H9 (cell line): ENCODE measurements around the gene UBE2L5. TPM values are rescaled to one million over a fixed set of nuclear protein-coding genes. Genes with fewer than 3 reads are reported as not detected.

ENCODE experiments used
- DNase-seq: peaks from one replicate; pipeline ENCODE4 v3.0.0-alpha.2; 2017
- H2AFZ ChIP-seq: one replicate; pipeline ENCODE4 v1.6.1; 2013; ENCODE audit warnings: mild to moderate bottlenecking, low read length, control low read depth, moderate library complexity
- H2AK5ac ChIP-seq: 2 replicates; pipeline ENCODE4 v1.6.1; 2013; ENCODE audit warnings: low read length, control low read depth, mixed read lengths; ENCODE audit not compliant: insufficient read length
- H2BK120ac ChIP-seq: one replicate; pipeline ENCODE4 v1.6.1; 2013; ENCODE audit warnings: low read depth, mild to moderate bottlenecking, low read length, control low read depth, inconsistent platforms; ENCODE audit not compliant: poor library complexity, severe bottlenecking
- H2BK12ac ChIP-seq: 2 replicates; pipeline ENCODE4 v1.6.1; 2013; ENCODE audit warnings: low read length, control low read depth, mixed read lengths, low read depth; ENCODE audit not compliant: insufficient read length
- H2BK15ac ChIP-seq: 2 replicates; pipeline ENCODE4 v1.6.1; 2013; ENCODE audit warnings: low read depth, low read length, control low read depth
- H2BK20ac ChIP-seq: one replicate; pipeline ENCODE4 v1.6.1; 2013; ENCODE audit warnings: low read depth, mild to moderate bottlenecking, low read length, control low read depth, inconsistent platforms; ENCODE audit not compliant: poor library complexity, severe bottlenecking
- H2BK5ac ChIP-seq: 2 replicates; pipeline ENCODE4 v1.6.1; 2013; ENCODE audit warnings: low read length, control low read depth, mixed read lengths; ENCODE audit not compliant: insufficient read length
- H3K14ac ChIP-seq: 2 replicates; pipeline ENCODE4 v1.6.1; 2013; ENCODE audit warnings: low read length, control low read depth; ENCODE audit not compliant: insufficient read depth
- H3K18ac ChIP-seq: 2 replicates; pipeline ENCODE4 v1.6.1; 2013; ENCODE audit warnings: low read depth, mild to moderate bottlenecking, mixed read lengths, low read length, control low read depth; ENCODE audit not compliant: insufficient read length
- H3K23ac ChIP-seq: 2 replicates; pipeline ENCODE4 v1.6.1; 2013; ENCODE audit warnings: low read length, control low read depth, mixed read lengths, low read depth; ENCODE audit not compliant: insufficient read length
- H3K23me2 ChIP-seq: 2 replicates; pipeline ENCODE4 v1.6.1; 2013; ENCODE audit warnings: low read depth, mild to moderate bottlenecking, mixed read lengths, low read length, control low read depth; ENCODE audit not compliant: insufficient read length, poor library complexity, severe bottlenecking
- H3K27ac ChIP-seq: 2 replicates; pipeline ENCODE4 v1.5.1; 2013; ENCODE audit warnings: low read length, control low read depth, mixed read lengths, low read depth; ENCODE audit not compliant: insufficient read length
- H3K27me3 ChIP-seq: 2 replicates; pipeline ENCODE4 v1.6.1; 2013; ENCODE audit warnings: low read length, control low read depth, inconsistent platforms; ENCODE audit not compliant: insufficient read depth
- H3K4ac ChIP-seq: 2 replicates; pipeline ENCODE4 v1.6.1; 2013; ENCODE audit warnings: low read depth, mild to moderate bottlenecking, control low read depth, inconsistent platforms, low read length, moderate library complexity
- H3K4me1 ChIP-seq: 2 replicates; pipeline ENCODE4 v1.6.1; 2013; ENCODE audit warnings: low read length, control low read depth, inconsistent platforms; ENCODE audit not compliant: insufficient read depth
- H3K4me2 ChIP-seq: 2 replicates; pipeline ENCODE4 v1.6.1; 2013; ENCODE audit warnings: low read length, control low read depth, mixed read lengths; ENCODE audit not compliant: insufficient read length, insufficient read depth
- H3K56ac ChIP-seq: 2 replicates; pipeline ENCODE4 v1.6.1; 2013; ENCODE audit warnings: low read depth, mild to moderate bottlenecking, mixed read lengths, low read length, control low read depth; ENCODE audit not compliant: insufficient read length
- H3K79me1 ChIP-seq: 2 replicates; pipeline ENCODE4 v1.6.1; 2013; ENCODE audit warnings: low read depth, mild to moderate bottlenecking, moderate library complexity, low read length, control low read depth, inconsistent platforms; ENCODE audit not compliant: insufficient read depth, poor library complexity, severe bottlenecking
- H3K79me2 ChIP-seq: 2 replicates; pipeline ENCODE4 v1.6.1; 2013; ENCODE audit warnings: low read length, control low read depth, inconsistent platforms; ENCODE audit not compliant: insufficient read depth
- H3K9ac ChIP-seq: 2 replicates; pipeline ENCODE4 v1.6.1; 2013; ENCODE audit warnings: low read length, control low read depth, mixed read lengths; ENCODE audit not compliant: insufficient read length; ENCODE audit errors: extremely low read depth
- H3K9me3 ChIP-seq: one replicate; pipeline ENCODE4 v1.6.1; 2013; ENCODE audit warnings: low read depth, low read length, inconsistent platforms; ENCODE audit not compliant: control insufficient read depth
- H3T11ph ChIP-seq: one replicate; pipeline ENCODE4 v1.6.1; 2013; ENCODE audit warnings: mild to moderate bottlenecking, low read length, control low read depth, inconsistent platforms
- H4K20me1 ChIP-seq: one replicate; pipeline ENCODE4 v1.6.1; 2013; ENCODE audit not compliant: control insufficient read depth, insufficient read length, insufficient read depth
- H4K5ac ChIP-seq: 2 replicates; pipeline ENCODE4 v1.6.1; 2013; ENCODE audit warnings: low read depth, mild to moderate bottlenecking, mixed read lengths, low read length, control low read depth; ENCODE audit not compliant: insufficient read length
- H4K8ac ChIP-seq: replicated peaks from 2 replicates; pipeline ENCODE4 v1.6.1; 2013; ENCODE audit warnings: low read length, control low read depth, mixed read lengths, low read depth; ENCODE audit not compliant: insufficient read length
- H4K91ac ChIP-seq: 2 replicates; pipeline ENCODE4 v1.6.1; 2013; ENCODE audit warnings: low read depth, mild to moderate bottlenecking, moderate library complexity, mixed read lengths, low read length, control low read depth; ENCODE audit not compliant: insufficient read length
- H3K27ac Mint-ChIP-seq, 3 experiments: 2 replicates in 2 of 3; 3 replicates in 1 of 3; pipeline ENCODE4 v1.8.0; 2020 to 2021; ENCODE audit warnings: mixed read lengths in 3 of 3, mild to moderate bottlenecking in 1 of 3, moderate library complexity in 1 of 3
- H3K27me3 Mint-ChIP-seq: 2 replicates; pipeline ENCODE4 v1.8.0; 2021; ENCODE audit warnings: low read depth, mild to moderate bottlenecking, moderate library complexity, mixed read lengths
- H3K36me3 Mint-ChIP-seq, 3 experiments: 2 replicates in 2 of 3; 3 replicates in 1 of 3; pipeline ENCODE4 v1.8.0; 2020 to 2021; ENCODE audit warnings: low read depth in 3 of 3, mixed read lengths in 3 of 3; ENCODE audit not compliant: insufficient read depth in 1 of 3
- H3K4me1 Mint-ChIP-seq, 2 experiments: 2 replicates each; pipeline ENCODE4 v1.8.0; 2020; ENCODE audit warnings: mixed read lengths in 2 of 2
- H3K4me3 Mint-ChIP-seq, 2 experiments: 2 replicates in 1 of 2; 3 replicates in 1 of 2; pipeline ENCODE4 v1.8.0; 2020 to 2021; ENCODE audit warnings: mild to moderate bottlenecking in 2 of 2, mixed read lengths in 2 of 2, moderate library complexity in 1 of 2
- H3K9me3 Mint-ChIP-seq, 2 experiments: 2 replicates in 1 of 2; 3 replicates in 1 of 2; pipeline ENCODE4 v1.8.0; 2020; ENCODE audit warnings: mild to moderate bottlenecking in 2 of 2, mixed read lengths in 2 of 2, moderate library complexity in 1 of 2
- CTCF ChIP-seq: fragments of 200-600 bp; sonication (generic); conservative IDR thresholded peaks from 3 replicates; pipeline ENCODE4 v1.8.0; 2021; ENCODE audit warnings: antibody characterized with exemption, mild to moderate bottlenecking
- WGBS: extraction: QIAGEN DNeasy Blood & Tissue Kit; methylation state at CpG from one replicate; pipeline ENCODE4 v1.1.7; 2013; ENCODE audit warnings: missing lambda C conversion rate, low lambda C conversion rate, mixed read lengths; ENCODE audit not compliant: insufficient read length; ENCODE audit errors: extremely low coverage; 5-methylcytosine and 5-hydroxymethylcytosine counted together
- total RNA-seq: library from RNA; stranded (reverse); gene quantifications from 2 replicates; pipeline ENCODE4 v1.2.1, GENCODE V29; 2021

UBE2L5 gene
- total RNA-seq, 1 experiment from 2014 or later, result 0.20 TPM

- H2AK5ac ChIP-seq, result no peak overlapping the region
- no peaks in the 10 kb centered on the region for H3K23me2 ChIP-seq
- H4K5ac ChIP-seq, result no peak overlapping the region
- no peaks in the 10 kb centered on the region for H3K9me3 ChIP-seq
- no peak overlapping the region for H3K9ac ChIP-seq
- Mint-ChIP-seq H3K27ac (no peak overlapping the region), H3K4me3 (no peak overlapping the region), H3K36me3 (no peaks in the 10 kb centered on the region), H3K27me3 (no peaks in the 10 kb centered on the region), H3K4me1 (peaks cover 12 to 18% of the 10 kb centered on the region in 2 experiments), H3K9me3 (no peaks in the 10 kb centered on the region)
- no peak overlapping the region for H3K27ac ChIP-seq
- peaks cover 8% of the 10 kb centered on the region; the same call in 1 of the 2 replicates for H3K4me1 ChIP-seq
- no peak overlapping the region for H3K56ac ChIP-seq
- H4K91ac ChIP-seq, result no peak overlapping the region
- H2BK20ac ChIP-seq, result no peak overlapping the region
- no peaks in the 10 kb centered on the region for H3K79me1 ChIP-seq
- no peak overlapping the region for H2AFZ ChIP-seq
- no peaks in the 10 kb centered on the region for H4K20me1 ChIP-seq
- no peak overlapping the region for H4K8ac ChIP-seq
- H3K14ac ChIP-seq, result no peak overlapping the region
- no peak overlapping the region for H3T11ph ChIP-seq
- no CpG with 5 or more reads among the region's 2 CpGs for WGBS
- no peaks in the 10 kb centered on the region for H3K79me2 ChIP-seq
- no peak for TF ChIP-seq CTCF
- no peak overlapping the region for H3K18ac ChIP-seq
- no peak overlapping the region for H2BK12ac ChIP-seq
- no peak overlapping the region for H3K4ac ChIP-seq
- H2BK5ac ChIP-seq, result no peak overlapping the region
- no peaks in the 10 kb centered on the region for H3K27me3 ChIP-seq
- H3K4me2 ChIP-seq, result no peak overlapping the region
- DNase-seq, result no peak
- no peak overlapping the region for H2BK120ac ChIP-seq
- H3K23ac ChIP-seq, result no peak overlapping the region
- no peak overlapping the region for H2BK15ac ChIP-seq
Observed at GRCh38 chr13:30381049-30381448, 41.2 kb upstream of the UBE2L5 start.
